Measurements from ENCODE around the gene BABAM2.

Gene BABAM2

GRCh38 chr2:28067602-28068001, 177.1 kb downstream of the BABAM2 start:
- DNase-seq (ENCODE audit: low read depth, low spot score): no peak

GRCh38 chr2:28068088-28068487, 177.6 kb downstream of the BABAM2 start:
- DNase-seq (ENCODE audit: low read depth, low spot score): no peak

GRCh38 chr2:28068527-28068926, 178.0 kb downstream of the BABAM2 start:
- DNase-seq (ENCODE audit: low read depth, low spot score): no peak

GRCh38 chr2:28071221-28071620, 180.7 kb downstream of the BABAM2 start:
- no peak for DNase-seq (ENCODE audit: low read depth, low spot score)

- no peak for DNase-seq (ENCODE audit: low read depth, low spot score)
Observed at GRCh38 chr2:28074137-28074536, 183.6 kb downstream of the BABAM2 start.

GRCh38 chr2:28080911-28081310, 190.4 kb downstream of the BABAM2 start:
- DNase-seq (ENCODE audit: low read depth, low spot score): no peak

- no peak for DNase-seq (ENCODE audit: low read depth, low spot score)
Observed at GRCh38 chr2:28082131-28082530, 191.6 kb downstream of the BABAM2 start.

- DNase-seq (ENCODE audit: low read depth, low spot score): no peak
Observed at GRCh38 chr2:28083476-28083875, 192.9 kb downstream of the BABAM2 start.

GRCh38 chr2:28084564-28084963, 194.0 kb downstream of the BABAM2 start:
- DNase-seq (ENCODE audit: low read depth, low spot score): no peak

- DNase-seq (ENCODE audit: low read depth, low spot score): no peak
Observed at GRCh38 chr2:28085201-28085600, 194.7 kb downstream of the BABAM2 start.

- DNase-seq (ENCODE audit: low read depth, low spot score): no peak
Observed at GRCh38 chr2:28086611-28087010, 196.1 kb downstream of the BABAM2 start.

GRCh38 chr2:28088970-28089369, 198.4 kb downstream of the BABAM2 start:
- no peak for DNase-seq (ENCODE audit: low read depth, low spot score)

GRCh38 chr2:28089486-28089885, 199.0 kb downstream of the BABAM2 start:
- no peak for DNase-seq (ENCODE audit: low read depth, low spot score)

GRCh38 chr2:28093308-28093707, 202.8 kb downstream of the BABAM2 start:
- no peak for DNase-seq (ENCODE audit: low read depth, low spot score)

- DNase-seq (ENCODE audit: low read depth, low spot score): no peak
Observed at GRCh38 chr2:28093768-28094167, 203.2 kb downstream of the BABAM2 start.

GRCh38 chr2:28094739-28095138, 204.2 kb downstream of the BABAM2 start:
- DNase-seq (ENCODE audit: low read depth, low spot score): no peak

- no peak for DNase-seq (ENCODE audit: low read depth, low spot score)
Observed at GRCh38 chr2:28095622-28096021, 205.1 kb downstream of the BABAM2 start.

GRCh38 chr2:28096421-28096820, 205.9 kb downstream of the BABAM2 start:
- no peak for DNase-seq (ENCODE audit: low read depth, low spot score)

GRCh38 chr2:28098501-28099225, 208.1 kb downstream of the BABAM2 start:
- no peak for DNase-seq (ENCODE audit: low read depth, low spot score)

- DNase-seq (ENCODE audit: low read depth, low spot score): no peak
Observed at GRCh38 chr2:28101123-28101522, 210.6 kb downstream of the BABAM2 start.

GRCh38 chr2:28101892-28102291, 211.4 kb downstream of the BABAM2 start:
- DNase-seq (ENCODE audit: low read depth, low spot score): no peak

GRCh38 chr2:28102455-28102874, 211.9 kb downstream of the BABAM2 start:
- DNase-seq (ENCODE audit: low read depth, low spot score): peak; percentile 24

GRCh38 chr2:28103611-28104010, 213.1 kb downstream of the BABAM2 start:
- no peak for DNase-seq (ENCODE audit: low read depth, low spot score)

GRCh38 chr2:28108143-28108542, 217.6 kb downstream of the BABAM2 start:
- no peak for DNase-seq (ENCODE audit: low read depth, low spot score)

Data from brain pericyte (primary cell).